IMR-90 (cell line): Measurements from ENCODE around the gene DET1. TPM values are rescaled to one million over a fixed set of nuclear protein-coding genes. Genes with fewer than 3 reads are reported as not detected.

Source experiments
- ATAC-seq: fragments of 200-7000 bp; cut with Tn5 transposase; 2 replicates; pipeline ENCODE4 v1.9.1; 2020; ENCODE audit warnings: low read depth, mild to moderate bottlenecking, moderate library complexity
- BruUV-seq: library from RNA; stranded (reverse); fragments of 400-500 nt; replicated peaks from 2 replicates; lab custom pipeline; 2021; lab: Mats Ljungman, UMichigan
- CTCF ChIA-PET: fragments of 300-600 bp; formaldehyde crosslinking; extraction: SDS; loops from one replicate; lab custom pipeline; 2021; ENCODE audit warnings: antibody characterized with exemption; lab: Yijun Ruan, JAX
- POLR2A ChIA-PET: fragments of 300-600 bp; sonication (Branson Sonifier 250); formaldehyde crosslinking; loops from one replicate; lab custom pipeline; 2022; ENCODE audit warnings: antibody characterized with exemption; ENCODE audit not compliant: unreplicated experiment; lab: Charles Lee
- DNase-seq: peaks from one replicate; pipeline ENCODE4 v3.0.0; 2013
- H2AFZ ChIP-seq: replicated peaks from 2 replicates; pipeline ENCODE3; 2013; ENCODE audit warnings: low read length, mild to moderate bottlenecking; ENCODE audit not compliant: poor library complexity
- H2AK5ac ChIP-seq: 2 replicates; pipeline ENCODE4 v1.6.1; 2013; ENCODE audit warnings: low read depth, low read length, inconsistent platforms
- H2AK9ac ChIP-seq: replicated peaks from 2 replicates; pipeline ENCODE3; 2013; ENCODE audit warnings: mild to moderate bottlenecking, low read depth, low read length, moderate library complexity; ENCODE audit not compliant: poor library complexity
- H2BK120ac ChIP-seq: 2 replicates; pipeline ENCODE4 v1.6.1; 2013; ENCODE audit warnings: low read depth, low read length, inconsistent platforms
- H2BK15ac ChIP-seq: 3 replicates; pipeline ENCODE4 v1.6.1; 2013; ENCODE audit warnings: low read depth, low read length, inconsistent platforms
- H2BK20ac ChIP-seq: 2 replicates; pipeline ENCODE4 v1.6.1; 2013; ENCODE audit warnings: low read depth, mild to moderate bottlenecking, inconsistent platforms, low read length, moderate library complexity
- H2BK5ac ChIP-seq: 2 replicates; pipeline ENCODE4 v1.6.1; 2013; ENCODE audit warnings: mild to moderate bottlenecking, low read depth, low read length, inconsistent platforms; ENCODE audit not compliant: poor library complexity, severe bottlenecking
- H3K14ac ChIP-seq: replicated peaks from 2 replicates; pipeline ENCODE4 v1.6.1; 2013; ENCODE audit warnings: low read depth, low read length, inconsistent platforms
- H3K18ac ChIP-seq: 2 replicates; pipeline ENCODE4 v1.6.1; 2013; ENCODE audit warnings: low read depth, low read length, control low read depth
- H3K23ac ChIP-seq: 2 replicates; pipeline ENCODE4 v1.6.1; 2013; ENCODE audit warnings: low read depth, low read length, inconsistent platforms
- H3K27ac ChIP-seq: 2 replicates; pipeline ENCODE4 v1.5.1; 2013; ENCODE audit warnings: mild to moderate bottlenecking, control low read depth, low read length; ENCODE audit not compliant: insufficient read depth
- H3K27me3 ChIP-seq: 2 replicates; pipeline ENCODE4 v1.6.1; 2013; ENCODE audit warnings: low read length; ENCODE audit not compliant: control insufficient read depth, insufficient read depth
- H3K36me3 ChIP-seq: 2 replicates; pipeline ENCODE4 v1.6.1; 2013; ENCODE audit warnings: low read length, mixed read lengths; ENCODE audit not compliant: control insufficient read depth, insufficient read depth
- H3K4ac ChIP-seq: 2 replicates; pipeline ENCODE4 v1.6.1; 2013; ENCODE audit warnings: low read depth, low read length, inconsistent platforms
- H3K4me1 ChIP-seq: 2 replicates; pipeline ENCODE4 v1.6.1; 2013; ENCODE audit warnings: low read length, mixed read lengths; ENCODE audit not compliant: control insufficient read depth, insufficient read depth
- H3K4me2 ChIP-seq: 2 replicates; pipeline ENCODE4 v1.6.1; 2013; ENCODE audit warnings: low read depth, mild to moderate bottlenecking, control low read depth, low read length, moderate library complexity
- H3K4me3 ChIP-seq: 2 replicates; pipeline ENCODE4 v1.5.1; 2013; ENCODE audit warnings: low read depth, mild to moderate bottlenecking, control low read depth, low read length, moderate library complexity; ENCODE audit not compliant: insufficient read depth
- H3K56ac ChIP-seq: 2 replicates; pipeline ENCODE4 v1.6.1; 2013; ENCODE audit warnings: low read length, inconsistent platforms; ENCODE audit not compliant: insufficient read depth; ENCODE audit errors: extremely low read depth
- H3K79me1 ChIP-seq, 2 experiments: 2 replicates each; pipeline ENCODE4 v1.6.1; 2013; ENCODE audit warnings: low read length in 2 of 2, inconsistent platforms in 1 of 2, low read depth in 1 of 2
- H3K9ac ChIP-seq: 2 replicates; pipeline ENCODE4 v1.6.1; 2013; ENCODE audit warnings: low read depth, low read length, control low read depth
- H3K9me1 ChIP-seq: 2 replicates; pipeline ENCODE4 v1.6.1; 2013; ENCODE audit warnings: low read length, inconsistent platforms; ENCODE audit not compliant: insufficient read depth
- H3K9me3 ChIP-seq: 2 replicates; pipeline ENCODE4 v1.6.1; 2013; ENCODE audit warnings: low read length; ENCODE audit not compliant: control insufficient read depth, insufficient read depth
- H4K20me1 ChIP-seq: 2 replicates; pipeline ENCODE4 v1.6.1; 2013; ENCODE audit warnings: low read length, inconsistent platforms; ENCODE audit not compliant: insufficient read depth
- H4K5ac ChIP-seq: 2 replicates; pipeline ENCODE4 v1.6.1; 2013; ENCODE audit warnings: mild to moderate bottlenecking, low read depth, low read length, control low read depth
- H4K8ac ChIP-seq, 2 experiments: 2 replicates each; pipeline ENCODE4 v1.6.1; 2013; ENCODE audit warnings: low read depth in 2 of 2, low read length in 2 of 2, control low read depth in 1 of 2, inconsistent platforms in 1 of 2
- H4K91ac ChIP-seq: 2 replicates; pipeline ENCODE4 v1.6.1; 2013; ENCODE audit warnings: low read depth, low read length, inconsistent platforms; ENCODE audit not compliant: insufficient read depth
- CEBPB ChIP-seq: IDR thresholded peaks from 2 replicates; pipeline ENCODE4 v1.6.1; 2012; ENCODE audit warnings: low read depth, low read length, improper control_type of control experiment
- ELK1 ChIP-seq: fragments of 150-350 bp; IDR thresholded peaks from 2 replicates; pipeline ENCODE4 v1.6.1; 2016; ENCODE audit warnings: low read depth, mild to moderate bottlenecking, low read length, moderate library complexity, borderline replicate concordance
- FOS ChIP-seq: fragments of 150-350 bp; IDR thresholded peaks from 2 replicates; pipeline ENCODE4 v1.6.1; 2016; ENCODE audit warnings: low read depth, low read length
- POLR2A ChIP-seq: IDR thresholded peaks from 2 replicates; pipeline ENCODE4 v1.6.1; 2012; ENCODE audit warnings: mild to moderate bottlenecking, low read depth, low read length
- dilution Hi-C: fragments of 300-500 bp; cut with HindIII; formaldehyde crosslinking; loops from one replicate; pipeline ENCODE4 v1.14.3; 2018; ENCODE audit warnings: low sequenced_read_pairs; ENCODE audit not compliant: unreplicated experiment
- in situ Hi-C: fragments of 300-500 bp; cut with MboI; formaldehyde crosslinking; loops from 3 replicates; pipeline ENCODE4 v1.14.3; 2019; ENCODE audit warnings: low sequenced_read_pairs, inconsistent platforms, mixed read lengths
- intact Hi-C: fragments of 100-400 bp; cut with micrococcal nuclease; formaldehyde crosslinking; loops from 2 replicates; pipeline ENCODE4 v1.10.0; 2022
- polyA plus RNA-seq, 3 experiments: library from polyadenylated mRNA; depleted of rRNA; stranded (reverse); fragments of >200 nt; gene quantifications; 2 replicates each; pipeline ENCODE4 v1.2.3, GENCODE V29; 2012; ENCODE audit warnings: low replicate concordance in 1 of 3
- total RNA-seq: library from RNA; depleted of rRNA; stranded (reverse); fragments of >200 nt; gene quantifications from 2 replicates; pipeline ENCODE4 v1.2.3, GENCODE V29; 2012

Gene DET1
- total and polyA plus RNA-seq, 2 of the 4 experiments (the other 2 are of a cell fraction): 5.6 to 9.1 TPM

GRCh38 chr15:88509964-88510363, 36.5 kb downstream of the DET1 start:
- Histone ChIP-seq H2BK20ac (no peak overlapping the region), H3K4ac (no peak overlapping the region), H3K18ac (no peak overlapping the region), H3K79me1 (peaks cover 0 to 7% of the 10 kb centered on the region in 2 experiments; a peak in 1 of 4 replicates), H4K8ac (no peak overlapping the region), H4K5ac (no peak overlapping the region), H3K27me3 (no peaks in the 10 kb centered on the region), H3K36me3 (peaks cover 7% of the 10 kb centered on the region), H2AK9ac (no peak overlapping the region), H3K4me1 (peaks cover 9% of the 10 kb centered on the region), H2AFZ (no peak overlapping the region), H3K4me3 (no peak overlapping the region), H2BK120ac (no peak overlapping the region), H3K9me1 (peaks cover 6% of the 10 kb centered on the region; the same call in 1 of the 2 replicates), H2BK5ac (no peak overlapping the region), H4K91ac (no peak overlapping the region), H3K14ac (no peak overlapping the region), H3K27ac (no peak overlapping the region), H3K9me3 (no peaks in the 10 kb centered on the region), H3K56ac (no peak overlapping the region), H3K23ac (no peak overlapping the region), H3K4me2 (no peak overlapping the region), H3K9ac (no peak overlapping the region), H2BK15ac (no peak overlapping the region), H4K20me1 (no peaks in the 10 kb centered on the region), H2AK5ac (no peak overlapping the region)
- CTCF ChIA-PET: interaction anchor here (1.0 kb wide), 1 partner anchor 12 kb away, joined by 3 read pairs; no protein-coding TSS in a partner anchor
- DNase-seq (no peak), ATAC-seq (no peak)
- in situ Hi-C loops: no loop called here
- no TSS peak for BruUV-seq
- intact Hi-C loops: no loop called here
- no peak for TF ChIP-seq ELK1
- TF ChIP-seq FOS: no peak
- no peak for TF ChIP-seq POLR2A
- TF ChIP-seq CEBPB: no peak
- dilution Hi-C loops: no loop called here
- POLR2A ChIA-PET: no interaction called here
